HG03342 (cell line): ENCODE measurements around the gene PRR9.
"Not testable (repeated sequence)": the region's sequence is repeated elsewhere in the genome, so short reads cannot be mapped to it uniquely, and the experiment has no call there.

Source experiments
- ATAC-seq: cut with Tn5 transposase; IDR thresholded peaks from one replicate; pipeline ENCODE4 v1.9.1; 2021; ENCODE audit warnings: mild to moderate bottlenecking, moderate library complexity; ENCODE audit not compliant: unreplicated experiment

Gene PRR9

GRCh38 chr1:153229076-153229829, 11.9 kb downstream of the PRR9 start:
- ATAC-seq = not testable (repeated sequence)

- no peak for ATAC-seq
Observed at GRCh38 chr1:153231363-153231762, 14.0 kb downstream of the PRR9 start.

GRCh38 chr1:153231785-153232184, 14.4 kb downstream of the PRR9 start:
- ATAC-seq = no peak

GRCh38 chr1:153232553-153232952, 15.2 kb downstream of the PRR9 start:
- ATAC-seq = no peak

- no peak for ATAC-seq
Observed at GRCh38 chr1:153233448-153233847, 16.1 kb downstream of the PRR9 start.

- no peak for ATAC-seq
Observed at GRCh38 chr1:153238527-153238926, 21.1 kb downstream of the PRR9 start.

- ATAC-seq = no peak
Observed at GRCh38 chr1:153242160-153242559, 24.8 kb downstream of the PRR9 start.

GRCh38 chr1:153245466-153245865, 28.1 kb downstream of the PRR9 start:
- no peak for ATAC-seq

- ATAC-seq = no peak
Observed at GRCh38 chr1:153246018-153246417, 28.6 kb downstream of the PRR9 start.

- no peak for ATAC-seq
Observed at GRCh38 chr1:153246825-153247224, 29.4 kb downstream of the PRR9 start.

- no peak for ATAC-seq
Observed at GRCh38 chr1:153248176-153248879, 30.9 kb downstream of the PRR9 start.

- ATAC-seq = no peak
Observed at GRCh38 chr1:153250166-153250565, 32.8 kb downstream of the PRR9 start.

- ATAC-seq = no peak
Observed at GRCh38 chr1:153251087-153251486, 33.7 kb downstream of the PRR9 start.

- no peak for ATAC-seq
Observed at GRCh38 chr1:153251562-153251961, 34.2 kb downstream of the PRR9 start.

GRCh38 chr1:153251988-153252387, 34.6 kb downstream of the PRR9 start:
- ATAC-seq = no peak

GRCh38 chr1:153253076-153253475, 35.7 kb downstream of the PRR9 start:
- ATAC-seq = no peak

- no peak for ATAC-seq
Observed at GRCh38 chr1:153253693-153254092, 36.3 kb downstream of the PRR9 start.

- ATAC-seq = no peak
Observed at GRCh38 chr1:153259387-153259786, 42.0 kb downstream of the PRR9 start, which contains the start of gene LORICRIN. Gene LORICRIN (plus strand): TSS chr1:153259687. CDS start chr1:153260950, 1,263 bp downstream.

- no peak for ATAC-seq
Observed at GRCh38 chr1:153260585-153261280, 43.3 kb downstream of the PRR9 start.

- no peak for ATAC-seq
Observed at GRCh38 chr1:153261281-153262069, 44.1 kb downstream of the PRR9 start.

GRCh38 chr1:153262070-153262366, 44.6 kb downstream of the PRR9 start:
- ATAC-seq = no peak
